SK-N-SH treated with all-trans-retinoic acid at 6 μM for 48 hours (cell line): ENCODE data around the gene MAST4.

Experiments
- CREB5 ChIP-seq: fragments of 250-450 bp; sonication (Bioruptor Pico); IDR thresholded peaks from 2 replicates; pipeline ENCODE4 v1.5.1; 2020; ENCODE audit warnings: low read depth, mild to moderate bottlenecking, moderate library complexity
- GLIS3 ChIP-seq: fragments of 250-450 bp; sonication (Bioruptor Pico); IDR thresholded peaks from 2 replicates; pipeline ENCODE4 v1.5.0; 2020; ENCODE audit warnings: mild to moderate bottlenecking, moderate library complexity
- PATZ1 ChIP-seq: fragments of 250-450 bp; sonication (Bioruptor Pico); IDR thresholded peaks from 2 replicates; pipeline ENCODE4 v1.8.0; 2020; ENCODE audit warnings: mild to moderate bottlenecking, moderate library complexity, borderline replicate concordance
- RARB ChIP-seq: fragments of 250-450 bp; sonication (Bioruptor Pico); IDR thresholded peaks from 2 replicates; pipeline ENCODE4 v1.8.0; 2021; ENCODE audit warnings: mild to moderate bottlenecking, moderate library complexity
- TSHZ2 ChIP-seq: fragments of 250-450 bp; sonication (Bioruptor Pico); IDR thresholded peaks from 2 replicates; pipeline ENCODE4 v1.5.0; 2020; ENCODE audit warnings: mild to moderate bottlenecking, moderate library complexity
- ZFP3 ChIP-seq: fragments of 250-450 bp; sonication (Bioruptor Pico); IDR thresholded peaks from 2 replicates; pipeline ENCODE4 v1.5.0; 2020; ENCODE audit warnings: mild to moderate bottlenecking, moderate library complexity
- ZFP30 ChIP-seq: fragments of 450-650 bp; formaldehyde crosslinking; IDR thresholded peaks from 2 replicates; pipeline ENCODE4 v1.5.0; 2022; ENCODE audit warnings: mild to moderate bottlenecking, moderate library complexity
- ZNF70 ChIP-seq: fragments of 450-650 bp; formaldehyde crosslinking; IDR thresholded peaks from 2 replicates; pipeline ENCODE4 v1.5.0; 2020; ENCODE audit warnings: mild to moderate bottlenecking, moderate library complexity

GRCh38 chr5:67193439-67193807, 597.2 kb downstream of the MAST4 start:
- TF ChIP-seq ZFP3 (no peak), PATZ1 (CRISPR knock-in tag) (no peak), ZNF70 (CRISPR knock-in tag) (no peak), RARB (CRISPR knock-in tag) (no peak), CREB5 (no peak), ZFP30 (CRISPR knock-in tag) (no peak), TSHZ2 (CRISPR knock-in tag) (no peak), GLIS3 (CRISPR knock-in tag) (no peak)
